ENCODE results near the gene TAOK1. TPM values are rescaled to one million over a fixed set of nuclear protein-coding genes. Genes with fewer than 3 reads are reported as not detected.

TAOK1 gene
- total and polyA plus RNA-seq, 4 experiments from 2014 or later, result 3.9 to 72.0 (median 37.6) TPM

DNA sequence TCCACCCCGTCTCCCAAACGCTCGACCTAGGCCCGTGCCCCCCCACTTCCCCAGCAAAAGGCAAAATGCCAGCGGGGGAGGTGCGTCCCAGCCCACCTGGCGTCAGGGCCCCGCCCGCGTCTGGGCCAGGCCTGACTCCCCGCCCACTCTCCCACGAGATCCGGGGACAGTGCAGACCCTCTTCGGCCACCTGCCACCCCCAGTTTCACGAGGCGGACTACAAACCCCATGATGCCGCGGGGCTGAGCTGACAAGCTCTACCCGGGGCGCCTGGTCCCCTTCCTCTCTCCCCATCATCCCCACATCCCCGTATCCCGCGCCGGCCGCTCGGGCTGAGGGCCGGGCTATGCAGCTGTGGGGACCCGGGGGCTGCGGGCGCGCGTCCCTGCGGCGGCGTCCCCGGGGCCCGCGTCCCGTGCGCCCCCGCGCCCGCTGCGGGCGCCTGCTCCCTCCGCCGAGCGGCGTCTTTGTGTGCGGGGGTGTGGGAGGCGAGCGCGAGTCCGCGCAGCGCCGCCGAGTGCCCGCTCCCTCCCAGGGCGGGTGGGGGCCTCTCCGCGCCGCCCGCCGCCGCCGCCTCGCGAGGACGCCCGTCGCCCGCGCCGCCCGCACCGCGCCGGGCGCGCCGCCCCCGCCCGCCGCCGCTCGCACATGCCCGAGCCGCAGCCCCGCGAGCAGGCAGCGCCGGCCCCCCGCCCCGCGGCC is 202.8 kb downstream of the TAOK1 start, which contains the start of gene ANKRD13B:
Gene ANKRD13B (plus strand): TSS at position 283 of the 702 bp plus-strand sequence. CDS start 490 bp downstream, outside the sequence.
- intact Hi-C loops (cut with micrococcal nuclease), result no loop called here
- DNase-seq, result no peak
- Histone ChIP-seq H3K36me3 (ENCODE audit: insufficient read depth, low read length) (no peaks in the 10 kb centered on the region), H3K27me3 (ENCODE audit: insufficient read depth, low read length) (no peaks in the 10 kb centered on the region), H3K9me3 (ENCODE audit: control insufficient read depth in 1 of 2, low read length in 2 of 2) (no peaks in the 10 kb centered on the region), H3K4me1 (ENCODE audit: insufficient read depth, low read length) (peaks cover 50% of the 10 kb centered on the region), H3K27ac (ENCODE audit: low read depth, low read length) (no peak within 1 kb of the TSS), H3K4me3 (ENCODE audit: low read length in 2 of 2) (peak within 1 kb of the TSS; percentile 29 to 54)
- peaks cover 0 to 5% of the 10 kb centered on the region in 2 donors for H3K36me3 Mint-ChIP-seq
- ChIA-PET POLR2A (ENCODE audit: partially characterized antibody) (interaction anchor here (0.7 to 6.0 kb wide), 11 partner anchors 11 to 223 kb away, joined by 3 to 109 read pairs (median 5); partner anchors contain the start of genes ABHD15 and TP53I13), CTCF (ENCODE audit: partially characterized antibody) (interaction anchor here (1.0 to 5.0 kb wide), 13 partner anchors 12 to 411 kb away, joined by 3 to 123 read pairs (median 4); partner anchors contain the start of genes ABHD15, CORO6 and TP53I13)
- no peaks in the 10 kb centered on the region for H3K27me3 Mint-ChIP-seq
- H3K4me3 Mint-ChIP-seq, result peak within 1 kb of the TSS; percentile 71 to 95 (median 84)
- H3K9me3 Mint-ChIP-seq, result no peaks in the 10 kb centered on the region
- peak within 1 kb of the TSS in 5 of 7 donors; percentile 31 to 84 (median 52) for H3K27ac Mint-ChIP-seq
- peaks cover 16 to 39% (median 29%) of the 10 kb centered on the region in 4 donors for H3K4me1 Mint-ChIP-seq

DNA sequence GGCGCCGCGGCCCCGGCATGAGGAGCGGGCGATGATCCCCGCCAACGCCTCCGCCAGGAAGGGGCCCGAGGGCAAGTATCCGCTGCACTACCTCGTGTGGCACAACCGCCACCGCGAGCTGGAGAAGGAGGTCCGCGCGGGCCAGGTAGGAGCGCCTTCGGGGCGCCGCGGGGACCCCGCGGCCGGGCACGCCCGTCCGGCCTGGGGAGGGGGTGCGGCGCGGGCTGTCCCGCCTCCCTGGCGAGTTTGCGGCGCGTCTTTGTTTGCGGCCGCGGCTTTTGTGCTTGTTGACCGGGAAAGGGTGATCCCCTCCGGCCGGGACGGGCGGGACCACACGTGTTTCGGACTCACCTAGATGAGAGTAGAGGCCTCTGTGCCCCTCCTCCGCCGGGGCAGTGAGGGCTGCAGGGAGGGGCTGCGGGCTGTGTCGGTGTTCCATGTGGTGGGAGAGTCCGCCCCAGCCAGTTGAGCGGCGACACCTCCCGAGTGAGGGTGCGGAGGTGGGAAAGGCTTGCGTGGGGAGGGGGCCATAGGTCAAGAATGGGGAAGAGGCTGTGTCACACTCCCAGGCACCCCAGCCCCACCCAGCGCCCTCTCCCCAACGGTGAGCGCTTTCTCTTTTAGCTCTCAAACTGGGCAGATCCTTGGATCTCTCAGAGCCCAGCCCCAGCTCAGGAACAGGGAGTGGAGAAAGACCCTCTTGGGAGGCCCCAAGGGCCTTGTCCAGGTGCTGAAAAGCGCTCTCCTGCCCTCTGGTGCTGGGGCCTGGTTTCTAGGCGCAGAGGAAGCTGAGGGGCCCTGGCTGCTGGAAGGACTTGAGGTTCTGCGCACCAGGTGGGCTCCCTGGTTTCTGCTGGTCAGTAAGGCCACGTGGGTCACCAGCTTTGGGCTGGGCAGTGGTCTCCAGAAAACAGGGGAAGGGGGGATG is 203.7 kb downstream of the TAOK1 start:
- no peak overlapping the region for H3K27ac ChIP-seq (ENCODE audit: low read depth, low read length)
- peak overlapping the region; percentile 69 to 86 (median 74) for H3K4me3 Mint-ChIP-seq
- no peaks in the 10 kb centered on the region for H3K9me3 ChIP-seq (ENCODE audit: control insufficient read depth in 1 of 2, low read length in 2 of 2)
- H3K4me1 Mint-ChIP-seq, result peaks cover 13 to 32% (median 24%) of the 10 kb centered on the region in 4 donors
- no peaks in the 10 kb centered on the region for H3K27me3 ChIP-seq (ENCODE audit: insufficient read depth, low read length)
- H3K36me3 Mint-ChIP-seq, result peaks cover 0 to 3% of the 10 kb centered on the region in 2 donors
- POLR2A ChIA-PET (ENCODE audit: partially characterized antibody), result interaction anchor here (0.7 to 6.0 kb wide), 5 partner anchors 15 to 26 kb away, joined by 3 to 109 read pairs (median 21); partner anchors contain the start of genes ABHD15 and TP53I13
- H3K27me3 Mint-ChIP-seq, result no peaks in the 10 kb centered on the region
- DNase-seq, result no peak
- H3K4me1 ChIP-seq (ENCODE audit: insufficient read depth, low read length), result peaks cover 43% of the 10 kb centered on the region
- no peaks in the 10 kb centered on the region for H3K9me3 Mint-ChIP-seq
- CTCF ChIA-PET (ENCODE audit: partially characterized antibody), result interaction anchor here (1.2 to 5.0 kb wide), 7 partner anchors 13 to 223 kb away, joined by 3 to 123 read pairs (median 20); partner anchors contain the start of genes ABHD15 and TP53I13
- peak overlapping the region in 1 of 7 donors; percentile 63 for H3K27ac Mint-ChIP-seq
- H3K36me3 ChIP-seq (ENCODE audit: insufficient read depth, low read length), result no peaks in the 10 kb centered on the region
- peak overlapping the region in 1 of 2 donors; percentile 54 for H3K4me3 ChIP-seq (ENCODE audit: low read length in 2 of 2)
- intact Hi-C loops (cut with micrococcal nuclease), result no loop called here

DNA sequence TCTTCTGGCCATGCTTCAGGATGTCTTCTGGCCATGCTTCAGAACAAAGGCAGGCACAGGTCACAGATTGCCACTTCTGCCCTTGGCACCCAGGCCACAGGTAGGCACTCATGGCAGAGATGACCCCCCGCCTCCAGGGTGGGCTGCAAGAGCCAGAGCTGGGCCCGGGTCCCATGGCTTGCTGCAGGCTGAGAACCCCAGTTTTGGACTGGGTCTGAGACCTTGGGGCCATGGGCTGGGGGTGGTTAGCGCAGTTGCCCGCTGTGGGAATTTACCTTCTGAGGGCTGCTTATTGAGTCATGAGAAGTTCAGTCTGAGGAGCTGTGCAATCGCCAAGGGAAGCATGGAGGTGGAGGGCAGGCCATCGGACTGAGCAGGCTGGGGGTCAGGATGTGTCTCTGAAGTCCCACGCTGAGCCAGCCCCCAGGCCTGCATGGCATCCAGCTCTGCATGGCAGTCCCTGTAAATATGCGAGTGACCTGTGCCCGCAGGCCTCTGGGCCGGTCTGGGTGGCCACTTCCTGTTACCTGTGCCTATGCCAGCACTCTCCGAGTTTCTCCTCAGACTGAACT is 204.4 kb downstream of the TAOK1 start:
- Histone ChIP-seq H3K36me3 (ENCODE audit: insufficient read depth, low read length) (no peaks in the 10 kb centered on the region), H3K4me1 (ENCODE audit: insufficient read depth, low read length) (peaks cover 43% of the 10 kb centered on the region), H3K27ac (ENCODE audit: low read depth, low read length) (no peak overlapping the region), H3K4me3 (ENCODE audit: low read length in 2 of 2) (no peak overlapping the region), H3K9me3 (ENCODE audit: control insufficient read depth in 1 of 2, low read length in 2 of 2) (no peaks in the 10 kb centered on the region), H3K27me3 (ENCODE audit: insufficient read depth, low read length) (no peaks in the 10 kb centered on the region)
- no peaks in the 10 kb centered on the region for H3K9me3 Mint-ChIP-seq
- intact Hi-C loops (cut with micrococcal nuclease), result no loop called here
- H3K4me3 Mint-ChIP-seq, result peak overlapping the region; percentile 69 to 86 (median 74)
- CTCF ChIA-PET (ENCODE audit: partially characterized antibody), result interaction anchor here (1.2 to 5.0 kb wide), 5 partner anchors 14 to 27 kb away, joined by 3 to 123 read pairs (median 36); partner anchors contain the start of genes ABHD15 and TP53I13
- H3K27ac Mint-ChIP-seq, result peak overlapping the region in 3 of 7 donors; percentile 13 to 63 (median 23)
- POLR2A ChIA-PET (ENCODE audit: partially characterized antibody), result interaction anchor here (4.8 to 6.0 kb wide), 2 partner anchors 21 to 27 kb away, joined by 68 to 109 read pairs; partner anchors contain the start of genes ABHD15 and TP53I13
- peaks cover 0 to 3% of the 10 kb centered on the region in 2 donors for H3K36me3 Mint-ChIP-seq
- H3K4me1 Mint-ChIP-seq, result peaks cover 13 to 32% (median 24%) of the 10 kb centered on the region in 4 donors
- DNase-seq, result no peak
- no peaks in the 10 kb centered on the region for H3K27me3 Mint-ChIP-seq

DNA sequence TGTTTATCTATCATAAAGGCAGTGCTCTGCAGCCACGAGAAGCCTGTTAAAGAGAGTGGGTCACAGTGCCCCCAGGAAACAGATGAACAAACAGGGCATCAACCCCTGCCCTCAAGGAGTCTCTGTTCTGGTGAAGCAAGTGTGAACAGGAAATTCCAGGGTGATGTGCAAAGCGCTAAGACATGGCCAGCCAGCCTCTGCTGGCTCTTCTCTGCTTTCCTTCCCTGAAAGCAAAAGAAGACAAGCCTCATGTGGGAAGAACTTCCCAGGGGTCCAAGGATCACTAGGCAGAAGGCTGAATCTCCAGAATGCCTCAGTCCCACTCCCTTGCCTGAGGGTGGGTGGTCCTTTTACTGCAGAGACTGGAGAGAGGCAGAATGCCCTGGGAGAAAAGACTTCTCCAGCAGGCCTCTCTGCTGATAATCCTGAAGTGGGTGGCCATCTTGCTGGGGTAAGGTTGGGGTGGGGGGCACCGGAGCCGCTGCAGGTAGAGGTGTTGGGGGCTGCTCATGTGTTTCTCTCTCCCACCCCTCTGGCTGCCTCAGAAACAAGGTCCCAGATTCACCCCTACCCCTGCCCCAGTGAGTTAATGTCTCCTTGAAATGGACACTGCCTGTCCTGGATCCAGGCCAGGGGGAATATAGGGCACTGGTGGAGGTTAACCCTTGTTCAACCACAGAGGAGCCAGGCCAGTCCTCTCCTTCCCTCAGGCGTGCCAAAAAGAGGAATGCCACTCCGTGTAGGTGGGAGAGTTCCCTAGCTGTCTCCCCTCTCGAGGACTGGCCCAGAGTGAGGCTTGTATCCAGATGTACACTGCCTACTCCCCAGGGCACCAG is 205.2 kb downstream of the TAOK1 start:
- CTCF ChIA-PET (ENCODE audit: partially characterized antibody), result interaction anchor here (1.6 to 5.0 kb wide), 3 partner anchors 15 to 26 kb away, joined by 6 to 105 read pairs (median 36); partner anchors contain the start of genes ABHD15 and TP53I13
- Histone ChIP-seq H3K27me3 (ENCODE audit: insufficient read depth, low read length) (no peaks in the 10 kb centered on the region), H3K36me3 (ENCODE audit: insufficient read depth, low read length) (no peaks in the 10 kb centered on the region), H3K9me3 (ENCODE audit: control insufficient read depth in 1 of 2, low read length in 2 of 2) (no peaks in the 10 kb centered on the region), H3K4me1 (ENCODE audit: insufficient read depth, low read length) (peaks cover 36% of the 10 kb centered on the region), H3K4me3 (ENCODE audit: low read length in 2 of 2) (no peak overlapping the region), H3K27ac (ENCODE audit: low read depth, low read length) (no peak overlapping the region)
- no peaks in the 10 kb centered on the region for H3K27me3 Mint-ChIP-seq
- intact Hi-C loops (cut with micrococcal nuclease), result no loop called here
- POLR2A ChIA-PET (ENCODE audit: partially characterized antibody), result interaction anchor here (4.8 to 6.0 kb wide), 2 partner anchors 20 to 27 kb away, joined by 68 to 109 read pairs; partner anchors contain the start of genes ABHD15 and TP53I13
- DNase-seq, result no peak
- H3K9me3 Mint-ChIP-seq, result no peaks in the 10 kb centered on the region
- peak overlapping the region; percentile 40 to 76 (median 56) for H3K4me3 Mint-ChIP-seq
- H3K4me1 Mint-ChIP-seq, result peaks cover 8 to 26% (median 19%) of the 10 kb centered on the region in 4 donors
- peaks cover 0 to 1% of the 10 kb centered on the region in 2 donors for H3K36me3 Mint-ChIP-seq
- no peak overlapping the region for H3K27ac Mint-ChIP-seq

DNA sequence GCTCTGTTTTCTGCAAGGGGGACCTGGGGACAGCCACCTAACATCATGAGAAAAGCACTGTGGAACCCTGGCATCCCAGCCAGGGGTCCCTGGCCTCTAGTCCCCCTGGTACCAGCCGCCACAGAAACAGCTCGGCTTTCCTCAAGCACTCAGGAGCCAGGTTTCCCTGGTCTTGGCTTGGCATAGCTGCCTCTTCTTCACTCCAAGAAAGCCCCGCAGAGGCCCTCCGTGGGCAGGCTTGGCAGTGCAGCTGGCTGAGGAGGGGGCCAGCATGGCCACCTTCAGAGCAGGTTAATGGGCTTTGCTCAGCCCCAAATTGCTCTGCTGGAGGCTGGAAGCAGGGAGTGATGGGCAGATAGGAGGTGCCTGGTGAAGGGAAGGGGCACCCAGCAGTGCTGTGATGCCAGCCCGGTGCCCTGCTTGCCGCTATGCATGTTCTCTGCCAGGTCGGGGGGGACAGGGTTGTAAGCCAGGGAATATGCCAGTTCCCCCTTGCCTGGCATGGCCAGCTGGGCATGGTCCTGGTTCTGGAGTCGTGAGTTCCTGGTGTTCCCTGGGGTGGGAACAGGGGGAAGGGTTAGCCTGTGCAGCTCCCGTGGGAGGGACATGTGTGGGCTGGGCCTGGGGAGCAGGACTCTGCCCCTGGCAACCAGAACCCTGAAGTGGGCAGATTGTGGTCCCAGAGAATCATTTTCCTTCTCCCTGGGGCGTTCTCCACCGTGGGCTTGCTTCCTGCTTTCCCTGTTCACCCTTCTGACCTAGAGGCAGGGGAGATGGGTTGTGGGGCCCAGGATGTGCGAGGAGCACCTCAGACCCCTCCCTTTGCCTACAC is 206.0 kb downstream of the TAOK1 start:
- Mint-ChIP-seq H3K36me3 (peaks cover 0 to 1% of the 10 kb centered on the region in 2 donors), H3K27ac (peak overlapping the region in 1 of 7 donors; percentile 37), H3K4me1 (peaks cover 4 to 18% (median 12%) of the 10 kb centered on the region in 4 donors), H3K4me3 (no peak overlapping the region), H3K27me3 (no peaks in the 10 kb centered on the region), H3K9me3 (no peaks in the 10 kb centered on the region)
- Histone ChIP-seq H3K4me3 (ENCODE audit: low read length in 2 of 2) (no peak overlapping the region), H3K36me3 (ENCODE audit: insufficient read depth, low read length) (no peaks in the 10 kb centered on the region), H3K4me1 (ENCODE audit: insufficient read depth, low read length) (peaks cover 28% of the 10 kb centered on the region), H3K27me3 (ENCODE audit: insufficient read depth, low read length) (no peaks in the 10 kb centered on the region), H3K27ac (ENCODE audit: low read depth, low read length) (no peak overlapping the region), H3K9me3 (ENCODE audit: control insufficient read depth in 1 of 2, low read length in 2 of 2) (no peaks in the 10 kb centered on the region)
- DNase-seq, result no peak
- ChIA-PET CTCF (ENCODE audit: partially characterized antibody) (no interaction called here), POLR2A (ENCODE audit: partially characterized antibody) (interaction anchor here (6.0 kb wide), 1 partner anchor 28 kb away, joined by 68 read pairs; the partner anchor contains the start of genes ABHD15 and TP53I13)
- intact Hi-C loops (cut with micrococcal nuclease), result no loop called here

All from CD4-positive, alpha-beta memory T cell (primary cell).